HCT116 (cell line): Measurements from ENCODE around the gene PHF8. TPM values are rescaled to one million over a fixed set of nuclear protein-coding genes. Genes with fewer than 3 reads are reported as not detected.

Experiments
- ATAC-seq: fragments of 200-7000 bp; cut with Tn5 transposase; 2 replicates; pipeline ENCODE4 v1.9.1; 2020; ENCODE audit warnings: mild to moderate bottlenecking, moderate library complexity
- BruUV-seq: library from RNA; stranded (reverse); fragments of 400-500 nt; replicated peaks from 2 replicates; lab custom pipeline; 2021; lab: Mats Ljungman, UMichigan
- CTCF ChIA-PET: fragments of 300-600 bp; sonication (Branson Sonifier 250); formaldehyde crosslinking; loops from one replicate; lab custom pipeline; 2021; ENCODE audit warnings: antibody characterized with exemption; lab: Charles Lee
- POLR2A ChIA-PET: fragments of 300-600, 350-600 bp; sonication (Branson Sonifier 250); formaldehyde crosslinking; loops from one replicate; lab custom pipeline; 2021; ENCODE audit warnings: antibody characterized with exemption; lab: Charles Lee
- RAD21 ChIA-PET, 2 experiments: fragments of 300-600 bp; sonication (Branson Sonifier 250); formaldehyde crosslinking; loops; one replicate each; lab custom pipeline; 2023; ENCODE audit warnings: low total read pairs in 2 of 2; ENCODE audit not compliant: uncharacterized antibody in 2 of 2, unreplicated experiment in 2 of 2, low non-redundant PET in 1 of 2; lab: Charles Lee
- DNase-seq: peaks from one replicate; pipeline ENCODE4 v3.0.0-alpha.2; 2010; ENCODE audit warnings: low read depth, low spot score
- H2AFZ ChIP-seq: fragments of 200-600 bp; shearing (Covaris generic), sonication (generic); 2 replicates; pipeline ENCODE4 v1.6.1; 2017; ENCODE audit warnings: low read depth, mixed run types, mixed read lengths, antibody characterized with exemption, low read length; ENCODE audit not compliant: poor library complexity, severe bottlenecking
- H3K27ac ChIP-seq: 2 replicates; pipeline ENCODE4 v1.5.1; 2012; ENCODE audit warnings: low read depth, low read length
- H3K27me3 ChIP-seq: fragments of 200-600 bp; sonication (generic); 2 replicates; pipeline ENCODE4 v1.6.1; 2016; ENCODE audit warnings: mixed run types, low read length, mixed read lengths; ENCODE audit not compliant: insufficient read depth
- H3K36me3 ChIP-seq, 2 experiments: fragments of 200-500 bp in 1 of 2; fragments of 200-600 bp in 1 of 2; sonication (Bioruptor generic) in 1 of 2; sonication (generic) in 1 of 2; 2 replicates each; pipeline versions ENCODE4 v1.5.1 to v1.6.1; 2014 to 2016; ENCODE audit warnings: low read length in 2 of 2, inconsistent platforms in 1 of 2, mixed read lengths in 1 of 2, mixed run types in 1 of 2; ENCODE audit not compliant: insufficient read depth in 2 of 2, control insufficient read depth in 1 of 2
- H3K4me1 ChIP-seq, 2 experiments: fragments of 200-600 bp in 1 of 2; sonication (generic) in 1 of 2; 2 replicates each; pipeline versions ENCODE4 v1.5.1 to v1.6.1; 2012 to 2017; ENCODE audit warnings: low read length in 2 of 2, inconsistent platforms in 1 of 2, mild to moderate bottlenecking in 1 of 2, mixed read lengths in 1 of 2, mixed run types in 1 of 2, moderate library complexity in 1 of 2; ENCODE audit not compliant: insufficient read depth in 2 of 2, control insufficient read depth in 1 of 2
- H3K4me2 ChIP-seq: fragments of 200-600 bp; sonication (generic); 2 replicates; pipeline ENCODE4 v1.6.1; 2017; ENCODE audit warnings: mixed run types, low read length, mixed read lengths
- H3K4me3 ChIP-seq, 2 experiments: fragments of 200-600 bp in 1 of 2; sonication (generic) in 1 of 2; replicated peaks in 1 of 2; 2 replicates each; pipeline ENCODE4 v1.5.1; 2011 to 2016; ENCODE audit warnings: low read length in 2 of 2, control low read depth in 1 of 2, low read depth in 1 of 2, mild to moderate bottlenecking in 1 of 2, mixed read lengths in 1 of 2, mixed run types in 1 of 2
- H3K79me2 ChIP-seq: fragments of 200-600 bp; sonication (generic); 2 replicates; pipeline ENCODE4 v1.6.1; 2017; ENCODE audit warnings: mild to moderate bottlenecking, mixed run types, low read length, moderate library complexity, mixed read lengths; ENCODE audit not compliant: insufficient read depth
- H3K9ac ChIP-seq: fragments of 200-600 bp; sonication (generic); 2 replicates; pipeline ENCODE4 v1.6.1; 2016; ENCODE audit warnings: low read length, mixed read lengths
- H3K9me2 ChIP-seq: fragments of 200-600 bp; sonication (generic), shearing (Covaris generic); 2 replicates; pipeline ENCODE4 v1.6.1; 2017; ENCODE audit warnings: mixed run types, mild to moderate bottlenecking, moderate library complexity; ENCODE audit not compliant: insufficient read depth
- H3K9me3 ChIP-seq, 2 experiments: fragments of 200-500 bp in 1 of 2; fragments of 200-600 bp in 1 of 2; sonication (Bioruptor generic) in 1 of 2; sonication (generic) in 1 of 2; 2 replicates each; pipeline ENCODE4 v1.6.1; 2014 to 2017; ENCODE audit warnings: low read length in 2 of 2, mixed read lengths in 2 of 2, inconsistent platforms in 1 of 2, low read depth in 1 of 2, mild to moderate bottlenecking in 1 of 2, mixed run types in 1 of 2, moderate library complexity in 1 of 2; ENCODE audit not compliant: control insufficient read depth in 1 of 2, insufficient read depth in 1 of 2
- H4K20me1 ChIP-seq: fragments of 200-600 bp; sonication (generic), shearing (Covaris generic); 2 replicates; pipeline ENCODE4 v1.6.1; 2017; ENCODE audit warnings: mixed run types, mild to moderate bottlenecking, moderate library complexity; ENCODE audit not compliant: insufficient read depth
- CTCF ChIP-seq, 3 experiments: fragments of 200-600 bp in 1 of 3; sonication (generic) in 1 of 3; IDR thresholded peaks in 2 of 3; conservative IDR thresholded peaks in 1 of 3; 2 replicates each; pipeline ENCODE4 v1.5.1; 2012 to 2017; ENCODE audit warnings: low read depth in 2 of 3, low read length in 2 of 3, antibody characterized with exemption in 1 of 3, borderline replicate concordance in 1 of 3, control low read depth in 1 of 3, mild to moderate bottlenecking in 1 of 3, mixed read lengths in 1 of 3, mixed run types in 1 of 3, moderate library complexity in 1 of 3; ENCODE audit not compliant: insufficient read depth in 1 of 3
- EGR1 ChIP-seq: IDR thresholded peaks from 2 replicates; pipeline ENCODE4 v1.6.1; 2012; ENCODE audit warnings: low read depth
- ELF1 ChIP-seq: IDR thresholded peaks from 2 replicates; pipeline ENCODE4 v1.6.1; 2012; ENCODE audit warnings: low read depth, borderline replicate concordance
- POLR2A ChIP-seq: IDR thresholded peaks from 2 replicates; pipeline ENCODE4 v1.7.0; 2011; ENCODE audit warnings: borderline replicate concordance; ENCODE audit not compliant: insufficient read depth, insufficient read length; ENCODE audit errors: extremely low read depth
- POLR2AphosphoS5 ChIP-seq: IDR thresholded peaks from 2 replicates; pipeline ENCODE4 v1.6.1; 2011; ENCODE audit warnings: mild to moderate bottlenecking, low read depth, low read length, moderate library complexity
- RAD21 ChIP-seq: IDR thresholded peaks from 2 replicates; pipeline ENCODE4 v1.6.1; 2012; ENCODE audit warnings: low read depth, mild to moderate bottlenecking
- SIN3A ChIP-seq: IDR thresholded peaks from 2 replicates; pipeline ENCODE4 v1.6.1; 2012; ENCODE audit warnings: low read depth
- SP1 ChIP-seq: IDR thresholded peaks from 2 replicates; pipeline ENCODE4 v1.6.1; 2012; ENCODE audit warnings: low read depth
- TCF7L2 ChIP-seq: IDR thresholded peaks from 2 replicates; pipeline ENCODE4 v1.7.0; 2011; ENCODE audit warnings: borderline replicate concordance, inconsistent platforms; ENCODE audit not compliant: insufficient read depth, insufficient read length; ENCODE audit errors: extremely low read depth
- YY1 ChIP-seq: IDR thresholded peaks from 2 replicates; pipeline ENCODE4 v1.6.1; 2011; ENCODE audit warnings: low read length, low read depth, moderate library complexity, mild to moderate bottlenecking; ENCODE audit not compliant: insufficient replicate concordance; ENCODE audit errors: extremely low read depth
- ZBTB33 ChIP-seq: IDR thresholded peaks from 2 replicates; pipeline ENCODE4 v1.6.1; 2011; ENCODE audit warnings: mild to moderate bottlenecking, low read length, moderate library complexity; ENCODE audit not compliant: insufficient replicate concordance; ENCODE audit errors: extremely low read depth
- ZFX ChIP-seq: fragments of 450-650 bp; IDR thresholded peaks from 2 replicates; pipeline ENCODE4 v1.6.1; 2017
- ZNF274 ChIP-seq: fragments of 200-500 bp; sonication (Bioruptor generic); IDR thresholded peaks from 2 replicates; pipeline ENCODE4 v1.6.1; 2014; ENCODE audit warnings: mild to moderate bottlenecking, low read depth, low read length, inconsistent platforms
- intact Hi-C: fragments of 100-400 bp; cut with micrococcal nuclease; formaldehyde crosslinking; loops from 2 replicates; pipeline ENCODE4 v1.10.0; 2022
- total RNA-seq: library from RNA; stranded (reverse); gene quantifications from one replicate; pipeline ENCODE4 v1.2.1, GENCODE V29; 2021; ENCODE audit not compliant: unreplicated experiment
- TF ChIP-seq, protein P1 (sequence below): IDR thresholded peaks from 2 replicates; pipeline ENCODE4 v1.6.1; 2012
- TF ChIP-seq, protein P2 (sequence below): IDR thresholded peaks from 2 replicates; pipeline ENCODE4 v1.6.1; 2012

The PHF8 gene
- total RNA-seq, 1 experiment from 2014 or later: 28.0 TPM

GRCh38 chrX:53939127-53939526, 105.1 kb downstream of the PHF8 start:
- Histone ChIP-seq H3K9ac (no peak overlapping the region), H3K4me1 (no peaks in the 10 kb centered on the region), H4K20me1 (no peaks in the 10 kb centered on the region), H3K9me2 (no peaks in the 10 kb centered on the region), H2AFZ (no peak overlapping the region), H3K9me3 (no peaks in the 10 kb centered on the region), H3K4me3 (no peak overlapping the region), H3K27ac (no peak overlapping the region), H3K36me3 (no peaks in the 10 kb centered on the region), H3K4me2 (no peak overlapping the region), H3K79me2 (no peaks in the 10 kb centered on the region), H3K27me3 (no peaks in the 10 kb centered on the region)
- ChIA-PET CTCF (no interaction called here), POLR2A (no interaction called here), RAD21 (no interaction called here)
- BruUV-seq: no TSS peak
- ATAC-seq (no peak), DNase-seq (no peak)
- intact Hi-C loops: no loop called here
- no peak for TF ChIP-seq ELF1
- no peak for TF ChIP-seq TCF7L2
- TF ChIP-seq POLR2AphosphoS5: no peak

- DNase-seq: no peak
- Histone ChIP-seq H3K9me3 (no peaks in the 10 kb centered on the region), H4K20me1 (no peaks in the 10 kb centered on the region), H3K9ac (no peak overlapping the region), H3K27ac (no peak overlapping the region), H3K36me3 (no peaks in the 10 kb centered on the region), H3K4me2 (no peak overlapping the region), H3K9me2 (no peaks in the 10 kb centered on the region), H3K4me3 (no peak overlapping the region), H3K4me1 (no peaks in the 10 kb centered on the region), H3K27me3 (no peaks in the 10 kb centered on the region), H2AFZ (no peak overlapping the region), H3K79me2 (no peaks in the 10 kb centered on the region)
- POLR2A ChIA-PET: no interaction called here
- intact Hi-C loops: no loop called here
- BruUV-seq: no TSS peak
- RAD21 ChIA-PET: no interaction called here
- no peak for ATAC-seq
- CTCF ChIA-PET: no interaction called here
- TF ChIP-seq, protein P1, sequence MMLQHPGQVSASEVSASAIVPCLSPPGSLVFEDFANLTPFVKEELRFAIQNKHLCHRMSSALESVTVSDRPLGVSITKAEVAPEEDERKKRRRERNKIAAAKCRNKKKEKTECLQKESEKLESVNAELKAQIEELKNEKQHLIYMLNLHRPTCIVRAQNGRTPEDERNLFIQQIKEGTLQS: no peak
- TF ChIP-seq SIN3A (no peak), CTCF (IDR thresholded peaks at IDR 0.05 in 2 of 3, conservative IDR thresholded peaks at IDR 0.05 in 1 of 3; ENCODE audit: borderline replicate concordance in 1 of 3, insufficient read depth in 1 of 3, low read depth in 2 of 3, low read length in 2 of 3) (no peak), POLR2A (no peak), SP1 (no peak), EGR1 (no peak), ELF1 (no peak), RAD21 (no peak), POLR2AphosphoS5 (no peak), ZNF274 (no peak), ZFX (no peak), YY1 (no peak), ZBTB33 (no peak)
- TF ChIP-seq, protein P2, sequence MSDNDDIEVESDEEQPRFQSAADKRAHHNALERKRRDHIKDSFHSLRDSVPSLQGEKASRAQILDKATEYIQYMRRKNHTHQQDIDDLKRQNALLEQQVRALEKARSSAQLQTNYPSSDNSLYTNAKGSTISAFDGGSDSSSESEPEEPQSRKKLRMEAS: no peak
Measured at GRCh38 chrX:53930515-53931380, 113.5 kb downstream of the PHF8 start.
